ENCODE measurements around the gene CD36.

CD36 gene

DNA sequence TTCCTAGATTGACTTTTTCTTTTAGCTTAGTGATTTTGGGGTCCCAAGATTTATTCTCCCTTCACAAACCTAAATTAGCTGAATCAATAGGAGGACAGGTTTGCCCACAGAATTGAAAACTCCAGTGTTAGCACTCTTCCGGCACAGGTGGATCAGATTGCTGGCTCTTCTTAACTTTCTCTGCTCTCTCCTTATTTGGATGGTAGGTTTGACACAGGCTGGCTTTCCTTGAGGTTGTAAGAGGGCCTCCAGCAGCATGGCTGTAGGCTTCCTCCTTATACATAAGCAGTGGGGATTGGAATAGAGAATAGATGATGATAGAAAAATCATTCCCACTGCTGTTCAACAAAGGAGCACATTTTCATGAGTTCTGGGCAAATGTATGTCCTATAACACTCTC, 9.4 kb upstream of the CD36 start:
- DNase-seq = no peak

DNA sequence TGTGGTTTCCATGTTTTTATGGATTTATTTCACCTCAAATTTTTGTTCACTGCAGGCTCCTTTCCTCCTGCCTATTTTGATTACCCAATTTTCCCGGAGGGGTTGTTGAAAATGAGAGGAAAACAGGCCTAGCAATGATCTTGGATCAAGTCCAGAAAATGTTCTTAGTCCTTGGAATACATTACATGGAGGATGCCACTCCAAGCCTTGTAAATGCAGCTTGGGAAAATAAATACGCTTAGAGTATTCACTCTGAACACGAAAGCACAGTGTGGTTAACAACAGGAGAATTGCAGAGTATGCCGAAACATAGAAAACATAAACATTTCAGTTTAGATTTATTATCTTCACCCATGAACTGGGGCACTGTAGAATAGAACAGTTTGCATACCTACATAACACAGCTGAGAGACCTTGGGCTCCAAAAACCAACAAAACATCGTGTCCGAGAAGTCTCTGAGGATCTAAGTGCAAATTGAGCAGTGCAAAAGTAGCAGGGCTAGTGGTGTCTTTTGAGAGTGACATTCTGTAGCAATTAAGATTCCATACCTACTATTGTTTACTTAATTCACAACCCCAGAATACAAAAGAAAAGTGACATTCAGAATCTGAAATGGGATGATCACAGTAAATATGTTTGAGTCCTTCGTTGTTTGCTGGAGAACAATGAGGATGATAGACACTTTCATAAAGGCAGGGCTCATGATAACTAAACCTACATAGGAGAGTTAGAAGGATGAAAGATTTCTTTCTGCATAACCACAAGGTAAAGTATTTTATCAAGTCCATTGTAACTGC, 7.6 kb upstream of the CD36 start:
- DNase-seq = no peak

DNA sequence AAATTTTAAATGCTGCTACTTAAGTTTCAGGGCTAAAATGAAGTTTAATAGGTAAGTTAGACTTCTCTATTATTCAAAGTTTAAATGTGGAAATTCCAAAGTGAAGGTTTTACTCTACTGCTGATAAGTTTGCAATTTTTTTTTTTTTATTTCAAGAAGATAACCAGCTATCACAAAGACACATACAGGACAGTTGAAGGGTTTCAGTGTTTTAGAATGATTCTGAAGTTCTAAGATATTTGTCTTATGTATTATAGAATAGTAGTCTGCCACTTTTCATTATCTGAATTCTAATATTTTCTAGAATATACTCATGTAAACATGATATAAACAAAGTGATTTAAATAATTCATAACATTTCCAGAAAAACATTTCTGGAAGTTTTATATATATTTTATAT, 7.0 kb upstream of the CD36 start:
- no peak for DNase-seq

DNA sequence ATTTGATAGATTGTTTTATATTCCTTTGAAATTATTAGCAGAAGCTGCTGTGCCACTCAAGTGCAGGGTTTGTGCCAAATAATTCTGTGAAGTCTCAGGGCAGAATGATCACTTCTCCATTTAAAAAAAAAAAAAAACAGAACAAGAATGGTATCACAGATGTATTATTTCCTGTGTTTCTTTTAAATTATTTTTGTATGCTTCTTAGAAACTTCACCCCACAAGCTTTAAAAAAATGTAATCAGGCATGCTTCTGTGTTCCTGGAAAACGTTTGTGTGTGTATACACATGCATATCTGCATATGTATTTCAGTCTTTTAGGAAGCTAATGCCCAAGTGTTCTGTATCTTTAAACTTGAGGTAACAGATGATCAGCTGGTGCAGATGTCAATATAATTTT, 6.3 kb upstream of the CD36 start:
- DNase-seq = no peak

DNA sequence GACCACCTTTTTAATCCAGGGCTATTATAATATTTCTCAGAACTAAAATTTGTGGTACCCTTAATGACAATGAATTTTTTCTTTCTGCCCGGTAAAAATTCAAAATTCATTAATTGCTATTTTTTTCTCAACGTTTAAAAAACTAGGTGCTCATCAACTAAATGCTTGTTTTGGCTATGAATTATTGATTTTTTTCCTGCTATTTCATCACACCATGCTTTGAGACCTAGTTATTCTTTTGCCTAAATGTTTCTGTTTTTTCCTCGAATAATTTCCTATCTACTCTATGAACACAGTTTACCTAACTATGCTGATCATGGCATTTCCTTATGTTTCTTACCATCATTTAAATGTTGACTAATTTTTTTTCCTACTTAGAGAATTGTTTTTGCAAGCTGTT, 5.6 kb upstream of the CD36 start:
- no peak for DNase-seq

DNA sequence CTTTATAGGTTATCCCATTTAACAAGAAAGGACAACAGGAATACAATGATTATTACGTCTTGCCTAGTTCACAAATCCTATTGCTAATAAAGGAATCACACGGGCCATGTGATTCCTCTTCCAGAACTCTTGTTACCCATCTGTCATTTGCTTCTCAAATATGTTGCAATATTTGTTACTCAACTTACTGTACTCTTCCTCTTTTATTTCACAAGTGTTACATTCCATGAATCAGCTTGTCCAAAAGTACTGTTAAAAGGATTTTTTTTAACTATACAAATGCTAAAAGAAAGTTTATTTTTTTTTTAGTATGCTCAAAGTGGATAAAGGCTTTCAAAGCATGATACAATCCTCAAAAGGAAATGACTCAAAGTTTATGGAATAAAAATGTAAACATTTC, 3.9 kb upstream of the CD36 start:
- DNase-seq = no peak

DNA sequence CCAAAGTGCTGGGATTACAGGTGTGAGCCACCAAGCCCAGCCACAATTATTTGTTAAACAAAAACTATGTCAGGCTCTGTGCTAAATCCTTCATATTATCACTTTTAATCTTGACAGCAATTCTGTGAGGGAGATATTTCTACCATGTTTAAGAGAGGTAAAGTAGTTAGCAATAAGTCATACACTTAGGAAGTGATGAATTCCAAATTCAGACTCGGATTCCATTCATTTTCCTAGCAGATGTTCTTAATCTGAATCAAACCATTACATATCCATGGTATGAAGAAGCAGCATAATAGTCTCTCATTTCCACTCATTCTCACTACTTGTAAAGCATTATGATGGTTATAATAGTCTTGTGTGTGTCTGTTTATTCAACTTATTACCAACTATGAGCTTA, 2.9 kb upstream of the CD36 start:
- no peak for DNase-seq

DNA sequence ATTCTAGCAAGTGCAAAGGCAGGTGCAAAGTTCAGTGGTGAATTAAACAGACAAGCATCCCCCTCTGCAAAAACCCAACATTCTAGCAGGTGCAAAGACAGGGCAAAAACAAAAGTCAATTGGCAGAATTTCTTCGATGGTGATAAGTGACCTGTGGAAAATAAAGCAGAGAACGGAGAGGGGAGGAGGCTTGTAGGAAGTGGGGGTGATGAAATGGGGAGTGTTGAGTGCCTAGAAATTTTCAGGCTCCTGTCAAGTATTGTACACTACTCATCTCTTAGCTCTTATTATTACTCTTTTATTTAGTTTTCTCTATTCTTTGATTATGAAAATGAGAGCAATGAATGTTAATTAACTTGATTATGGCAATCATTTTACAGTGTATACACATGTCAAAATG, 2.4 kb upstream of the CD36 start:
- no peak for DNase-seq

DNA sequence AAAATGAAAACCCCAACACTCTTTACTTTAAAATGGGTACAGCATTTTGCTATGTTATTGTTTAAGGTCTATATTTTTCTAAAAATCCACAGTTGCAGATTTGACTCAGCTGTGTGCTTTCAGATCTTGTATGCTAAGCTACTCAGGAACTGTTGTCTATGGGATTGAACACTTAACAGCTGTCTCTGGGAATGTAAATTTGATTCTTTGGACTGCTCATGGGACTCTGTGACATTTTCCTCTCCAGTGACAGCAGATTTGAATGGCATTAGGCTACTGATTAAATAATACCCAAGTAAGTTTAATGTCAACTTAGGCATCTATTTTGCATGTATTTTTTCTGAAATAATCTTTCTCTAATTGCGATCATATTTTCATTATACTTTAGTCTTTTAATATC, 1.7 kb upstream of the CD36 start:
- DNase-seq = no peak

DNA sequence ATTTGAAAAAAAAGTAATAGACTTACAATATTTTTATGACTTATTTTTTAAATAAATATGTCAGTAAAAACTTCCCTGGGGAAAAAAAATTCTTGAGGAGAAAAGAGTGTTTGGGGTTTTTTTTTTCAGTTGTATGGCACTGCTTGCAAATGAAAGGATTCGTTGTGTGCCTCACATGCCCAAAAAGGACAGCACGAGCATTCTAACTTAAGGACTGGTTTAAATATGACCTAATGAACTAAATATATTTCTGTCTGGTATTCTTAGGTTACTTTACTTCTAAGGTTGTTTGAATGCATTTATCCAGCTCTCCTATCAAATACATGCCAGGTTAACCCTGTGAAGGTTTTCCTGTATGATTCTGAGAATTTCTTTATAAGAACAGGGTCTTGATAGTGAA, 988 bp upstream of the CD36 start:
- no peak for DNase-seq

DNA sequence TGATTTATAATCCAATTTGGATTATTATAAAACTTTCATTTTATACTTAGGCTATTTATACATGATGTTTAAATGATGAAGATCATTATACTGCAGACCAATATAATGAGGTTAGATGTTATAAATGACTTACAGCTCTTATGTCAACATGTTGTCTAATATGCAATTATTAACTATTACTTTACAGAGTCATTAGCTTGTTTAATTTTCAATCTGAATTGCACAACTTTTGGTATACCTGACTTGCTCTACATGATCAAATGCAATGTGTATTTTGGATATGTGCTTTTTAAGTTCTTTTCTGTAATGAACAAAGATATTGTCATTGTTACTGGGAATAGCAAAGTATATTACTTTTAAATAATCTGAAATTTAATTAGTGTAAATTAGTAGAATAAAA, 569 bp downstream of the CD36 start:
- DNase-seq = no peak

DNA sequence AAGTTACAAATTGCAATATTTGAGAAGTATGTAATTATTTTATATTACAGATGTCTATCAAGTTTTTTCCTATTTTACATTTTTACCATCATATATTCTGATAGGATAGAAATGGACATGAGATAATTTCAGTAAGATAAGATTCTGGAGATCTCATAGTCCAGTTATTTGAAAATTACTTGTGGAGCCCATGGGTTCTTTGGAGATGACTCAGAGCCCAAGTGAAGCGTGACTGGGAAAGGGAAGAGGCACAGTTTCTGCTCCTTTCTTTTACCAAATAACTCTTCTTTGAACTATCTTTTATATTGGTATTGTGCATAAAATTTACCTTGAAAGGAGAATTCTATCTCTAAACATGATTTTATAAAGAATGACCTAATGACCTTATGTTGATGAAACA, 2.4 kb downstream of the CD36 start:
- no peak for DNase-seq

DNA sequence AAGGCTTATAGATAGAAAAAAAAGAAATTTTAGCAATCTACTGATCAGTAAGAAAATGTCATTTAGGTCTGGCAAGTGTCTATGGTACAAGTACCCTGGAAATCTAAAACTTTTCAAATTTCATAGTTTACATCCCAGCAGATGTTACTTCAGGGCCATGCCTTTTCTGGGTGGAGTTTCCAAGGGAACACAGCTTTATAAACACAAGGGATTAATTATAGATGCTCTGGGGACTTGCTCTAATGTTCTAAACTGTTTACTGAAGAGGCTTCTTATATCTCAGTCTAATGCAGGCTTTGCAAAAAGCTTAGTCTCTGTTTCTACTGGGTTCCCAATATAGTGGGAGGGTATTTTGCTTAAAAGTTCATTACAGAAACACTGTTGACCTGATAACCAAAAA, 3.1 kb downstream of the CD36 start:
- DNase-seq = no peak

DNA sequence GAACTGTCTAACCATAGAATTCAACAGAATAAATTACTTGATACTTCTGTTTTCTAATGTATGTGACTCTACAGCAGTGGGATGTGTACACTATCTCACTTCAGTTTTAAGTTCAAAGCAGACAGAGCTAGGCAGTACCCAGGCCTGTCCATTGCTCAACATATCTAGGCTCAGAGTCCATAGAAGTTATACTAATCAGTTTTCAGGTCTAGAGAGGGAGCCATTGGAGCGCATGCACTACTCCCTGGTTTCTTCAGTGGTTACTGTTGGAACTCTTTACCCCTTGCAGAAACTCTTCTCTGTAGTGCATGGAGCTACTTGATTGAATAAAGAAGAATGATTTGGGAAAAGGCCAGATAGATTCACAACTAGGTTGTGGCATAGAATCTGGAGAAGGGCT, 4.4 kb downstream of the CD36 start:
- DNase-seq = no peak

DNA sequence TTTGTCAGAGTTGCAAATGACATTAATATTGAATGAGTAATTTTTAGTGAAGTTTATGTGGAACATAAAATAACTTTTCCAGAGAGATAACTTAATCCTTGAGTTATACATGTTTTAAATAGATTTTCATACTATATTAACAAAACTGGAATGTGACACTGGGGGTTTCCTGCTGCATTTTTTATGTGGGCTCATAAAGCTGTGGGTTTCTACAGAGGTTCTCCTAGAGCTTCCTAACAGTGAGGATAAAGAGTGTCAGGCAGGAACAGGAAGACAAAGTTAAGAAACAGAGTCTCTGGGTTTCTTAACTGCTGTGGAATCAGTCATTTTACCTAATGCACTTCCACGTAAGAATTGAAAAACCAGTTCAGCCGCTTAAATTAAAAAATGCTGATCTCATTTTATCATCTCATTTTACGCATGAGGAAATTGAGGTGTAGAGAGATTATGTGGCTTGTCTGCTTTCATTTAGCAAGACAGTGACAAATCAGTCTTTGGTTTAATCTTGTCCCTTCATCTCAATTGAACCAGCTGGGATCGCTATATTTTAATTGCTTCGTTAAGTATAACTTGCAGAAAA, 5.0 kb downstream of the CD36 start:
- DNase-seq = no peak

DNA sequence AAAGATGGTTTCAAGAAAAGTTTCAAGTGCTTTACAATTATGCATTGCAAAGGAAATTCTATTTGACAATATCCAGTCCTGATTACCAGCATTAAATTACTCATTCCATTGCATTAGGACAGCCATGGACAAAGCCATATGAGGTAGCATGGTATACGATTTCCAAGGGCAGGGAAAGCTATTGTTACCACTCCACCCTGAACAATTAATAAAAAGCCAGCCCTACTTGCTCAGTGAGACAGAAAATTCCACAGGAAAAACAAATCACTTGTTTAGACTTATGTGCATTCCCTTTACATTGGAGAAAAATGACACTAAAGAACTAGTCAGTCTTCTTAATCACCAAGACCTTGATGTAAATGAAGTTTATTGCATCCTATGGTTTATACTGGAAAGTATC, 5.6 kb downstream of the CD36 start:
- DNase-seq = no peak

DNA sequence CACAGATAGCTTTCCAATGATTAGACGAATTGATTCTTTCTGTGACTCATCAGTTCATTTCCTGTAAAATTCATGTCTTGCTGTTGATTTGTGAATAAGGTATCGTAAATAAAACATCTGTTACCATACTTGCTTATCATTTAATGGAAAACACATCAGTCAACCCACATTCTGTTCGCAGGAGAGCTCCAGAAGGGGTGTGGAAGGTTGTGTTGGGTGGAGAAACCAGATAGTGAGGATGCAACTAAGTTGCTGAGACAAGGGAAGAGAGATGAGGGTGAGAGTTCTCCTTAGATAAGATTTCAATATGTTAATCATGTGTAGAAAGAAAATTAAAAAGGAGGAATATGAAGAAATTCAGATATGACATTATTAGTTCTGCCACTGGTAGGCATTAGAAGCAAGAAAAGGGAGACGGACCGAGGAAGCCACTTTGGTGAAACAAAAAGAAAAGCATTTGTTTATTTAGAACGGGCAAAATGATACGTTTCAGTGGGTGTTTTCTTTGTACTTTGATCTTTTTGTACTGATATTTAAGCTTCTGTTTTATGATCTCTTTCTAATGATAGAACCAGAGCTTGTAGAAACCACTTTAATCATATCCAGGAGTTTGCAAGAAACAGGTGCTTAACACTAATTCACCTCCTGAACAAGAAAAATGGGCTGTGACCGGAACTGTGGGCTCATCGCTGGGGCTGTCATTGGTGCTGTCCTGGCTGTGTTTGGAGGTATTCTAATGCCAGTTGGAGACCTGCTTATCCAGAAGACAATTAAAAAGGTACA, 7.8 kb downstream of the CD36 start:
- DNase-seq = no peak

DNA sequence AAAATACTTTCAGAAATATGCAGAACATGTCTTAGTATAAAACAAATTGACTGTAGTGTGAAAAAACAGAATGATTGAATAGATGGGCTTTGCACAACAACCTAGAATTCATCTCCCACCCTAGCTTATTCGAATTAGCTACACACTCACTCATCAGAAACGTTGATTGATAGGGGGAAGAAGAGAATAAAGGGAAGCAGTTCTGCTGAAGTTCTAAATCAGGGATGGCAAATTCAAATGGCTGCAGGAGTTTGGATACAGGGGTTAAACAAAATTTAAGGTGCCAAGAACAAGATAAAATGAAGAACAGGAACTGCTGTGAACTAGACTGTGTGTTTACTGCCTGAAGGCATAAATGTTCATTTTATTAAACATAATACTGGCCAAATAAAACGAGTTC, 9.0 kb downstream of the CD36 start:
- DNase-seq = no peak

DNA sequence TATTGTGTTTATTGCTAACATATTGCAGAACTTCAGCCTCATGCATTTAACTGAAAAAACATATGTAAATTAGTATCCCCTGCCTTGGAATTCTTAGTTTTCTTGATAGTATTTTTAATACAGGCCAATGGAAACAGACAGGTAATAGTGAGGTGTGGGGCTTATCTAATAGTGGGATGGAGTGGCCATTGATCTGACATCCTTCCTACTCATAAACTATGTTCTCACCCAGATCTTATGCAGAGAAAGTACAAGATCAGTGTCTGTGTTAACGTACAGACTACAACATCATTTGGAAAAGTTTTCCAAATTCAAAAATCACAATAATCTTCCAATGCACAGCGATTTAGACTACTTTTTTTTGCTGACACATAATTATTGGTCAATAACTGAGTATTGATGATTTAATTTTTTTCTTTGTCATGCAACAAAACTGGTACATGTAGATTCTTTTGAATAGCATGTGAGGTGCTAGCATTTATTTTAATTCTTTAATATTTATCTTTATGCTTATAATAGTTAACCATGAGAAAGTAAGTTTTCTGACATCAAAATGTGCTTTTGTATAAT, 9.7 kb downstream of the CD36 start:
- DNase-seq = no peak

DNA sequence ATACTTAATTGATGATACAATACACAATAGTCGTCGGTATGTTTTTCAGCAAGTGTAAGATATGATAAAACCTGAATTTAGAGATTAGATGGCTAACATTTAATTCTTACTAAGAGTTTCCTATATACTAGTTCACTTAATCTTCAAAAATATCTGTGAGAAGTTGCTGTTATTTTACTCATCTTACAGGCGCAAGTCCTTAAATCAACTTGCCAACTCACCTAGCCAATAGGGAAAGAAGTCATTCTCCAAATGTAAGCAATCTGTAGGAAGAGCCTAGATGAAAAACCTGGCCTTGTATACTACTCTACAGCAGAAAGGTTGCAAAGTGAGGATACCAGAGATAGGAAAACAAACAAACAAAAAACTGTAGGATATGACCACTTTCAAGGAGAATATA, 10.6 kb downstream of the CD36 start:
- no peak for DNase-seq

DNA sequence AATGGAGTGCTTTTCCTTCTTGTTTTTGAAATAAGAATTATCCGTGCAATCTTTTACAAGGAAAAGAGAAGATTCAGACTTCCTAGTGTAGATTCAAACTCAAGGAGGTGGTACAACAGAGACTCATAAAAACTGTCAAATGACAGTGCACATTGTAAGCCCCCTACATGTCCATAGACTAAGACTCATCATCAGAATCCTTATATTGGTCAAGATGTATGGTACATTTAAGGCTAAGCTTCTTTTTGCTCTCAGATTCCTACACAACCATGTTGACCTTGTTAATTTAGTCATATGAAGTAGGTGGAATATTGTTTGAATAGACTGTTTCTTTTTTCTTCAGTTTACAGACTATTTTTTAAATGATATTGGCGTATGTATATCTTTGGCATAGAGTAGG, 11.6 kb downstream of the CD36 start:
- no peak for DNase-seq

DNA sequence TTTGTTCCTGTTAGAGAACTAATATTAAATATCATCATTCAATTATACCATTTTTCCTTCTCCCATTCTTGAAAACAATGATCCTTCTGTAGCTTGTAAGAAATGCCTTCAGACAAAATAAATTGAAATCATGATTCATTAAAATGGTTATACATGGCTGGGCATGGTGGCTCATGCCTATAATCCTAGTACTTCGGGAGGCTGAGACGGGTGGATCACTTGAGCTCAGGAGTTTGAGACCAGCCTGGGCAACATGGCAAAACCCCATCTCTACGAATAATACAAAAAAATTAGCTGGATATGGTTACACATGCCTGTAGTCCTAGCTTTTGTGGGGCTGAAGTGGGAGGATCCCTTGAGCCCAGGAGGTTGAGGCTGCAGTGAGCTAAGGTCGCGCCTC, 13.0 kb downstream of the CD36 start:
- no peak for DNase-seq

DNA sequence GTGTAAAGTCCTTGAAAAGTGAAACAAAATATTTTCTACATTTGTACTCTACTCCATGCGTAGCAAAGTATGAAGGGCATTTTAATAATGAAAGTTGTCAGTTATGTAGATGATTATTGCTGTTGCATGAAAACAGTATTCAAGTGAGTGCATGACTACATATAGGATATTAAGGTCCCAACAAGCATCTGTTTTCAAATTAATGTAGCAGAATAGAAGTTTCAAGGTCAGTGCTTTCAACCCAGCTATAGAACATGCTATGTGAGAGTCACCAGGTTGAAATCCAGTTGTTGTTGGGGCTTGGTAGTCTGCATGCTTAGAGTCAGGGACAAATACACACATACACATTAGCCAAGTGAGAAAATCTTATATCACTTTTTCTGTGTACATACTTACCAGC, 14.8 kb downstream of the CD36 start:
- DNase-seq = no peak

DNA sequence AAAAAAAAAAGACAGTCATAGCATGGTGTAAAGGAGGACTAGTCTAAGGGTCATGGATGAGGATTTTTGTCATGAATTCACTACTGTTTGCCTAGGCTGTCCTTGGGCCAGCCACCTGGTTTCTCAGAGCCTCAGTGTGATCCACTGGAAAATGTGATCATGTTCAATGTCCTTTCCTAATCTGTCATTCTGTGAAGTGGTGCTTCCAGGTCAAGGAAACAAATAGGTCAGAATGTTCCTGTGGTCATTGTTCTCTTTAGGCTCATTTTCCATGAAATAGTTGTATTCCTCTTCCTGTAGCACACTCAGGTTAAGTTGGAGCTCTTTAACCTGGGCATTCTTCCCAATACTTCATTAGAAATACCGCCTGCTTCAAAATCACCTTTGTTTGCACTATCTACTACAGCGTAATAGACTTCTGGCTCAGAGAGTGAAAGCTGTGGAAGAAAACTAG, 16.5 kb downstream of the CD36 start:
- DNase-seq = no peak
